ENCODE data around the gene GAB2.

The GAB2 gene

GRCh38 chr11:78338138-78338537, 79.5 kb downstream of the GAB2 start:
- DNase-seq = no peak

- DNase-seq = no peak
Measured at GRCh38 chr11:78337554-78337924, 80.1 kb downstream of the GAB2 start.

GRCh38 chr11:78336877-78337553, 80.6 kb downstream of the GAB2 start:
- no peak for DNase-seq

- DNase-seq = no peak
Measured at GRCh38 chr11:78334109-78334508, 83.5 kb downstream of the GAB2 start.

- DNase-seq = no peak
Measured at GRCh38 chr11:78332872-78333271, 84.7 kb downstream of the GAB2 start.

- DNase-seq = no peak
Measured at GRCh38 chr11:78332174-78332866, 85.3 kb downstream of the GAB2 start.

- DNase-seq = no peak
Measured at GRCh38 chr11:78331711-78332110, 85.9 kb downstream of the GAB2 start.

- no peak for DNase-seq
Measured at GRCh38 chr11:78330361-78330760, 87.3 kb downstream of the GAB2 start.

- no peak for DNase-seq
Measured at GRCh38 chr11:78327945-78328344, 89.7 kb downstream of the GAB2 start.

GRCh38 chr11:78325274-78325781, 92.3 kb downstream of the GAB2 start:
- no peak for DNase-seq

- DNase-seq = no peak
Measured at GRCh38 chr11:78323363-78323762, 94.3 kb downstream of the GAB2 start.

GRCh38 chr11:78319453-78319955, 98.1 kb downstream of the GAB2 start:
- no peak for DNase-seq

- no peak for DNase-seq
Measured at GRCh38 chr11:78318321-78319114, 99.1 kb downstream of the GAB2 start.

- no peak for DNase-seq
Measured at GRCh38 chr11:78315724-78316123, 101.9 kb downstream of the GAB2 start.

- no peak for DNase-seq
Measured at GRCh38 chr11:78314762-78315161, 102.9 kb downstream of the GAB2 start.

- DNase-seq = no peak
Measured at GRCh38 chr11:78313898-78314297, 103.7 kb downstream of the GAB2 start.

- DNase-seq = peak; percentile 4
Measured at GRCh38 chr11:78313181-78313795, 104.3 kb downstream of the GAB2 start.

GRCh38 chr11:78312712-78313111, 104.9 kb downstream of the GAB2 start:
- no peak for DNase-seq

GRCh38 chr11:78311702-78312371, 105.8 kb downstream of the GAB2 start:
- no peak for DNase-seq

- DNase-seq = no peak
Measured at GRCh38 chr11:78310500-78310909, 107.1 kb downstream of the GAB2 start.

- no peak for DNase-seq
Measured at GRCh38 chr11:78304201-78304600, 113.4 kb downstream of the GAB2 start.

GRCh38 chr11:78300108-78300839, 117.3 kb downstream of the GAB2 start:
- DNase-seq = no peak
